ENCODE data around the gene TMA7.

DNA sequence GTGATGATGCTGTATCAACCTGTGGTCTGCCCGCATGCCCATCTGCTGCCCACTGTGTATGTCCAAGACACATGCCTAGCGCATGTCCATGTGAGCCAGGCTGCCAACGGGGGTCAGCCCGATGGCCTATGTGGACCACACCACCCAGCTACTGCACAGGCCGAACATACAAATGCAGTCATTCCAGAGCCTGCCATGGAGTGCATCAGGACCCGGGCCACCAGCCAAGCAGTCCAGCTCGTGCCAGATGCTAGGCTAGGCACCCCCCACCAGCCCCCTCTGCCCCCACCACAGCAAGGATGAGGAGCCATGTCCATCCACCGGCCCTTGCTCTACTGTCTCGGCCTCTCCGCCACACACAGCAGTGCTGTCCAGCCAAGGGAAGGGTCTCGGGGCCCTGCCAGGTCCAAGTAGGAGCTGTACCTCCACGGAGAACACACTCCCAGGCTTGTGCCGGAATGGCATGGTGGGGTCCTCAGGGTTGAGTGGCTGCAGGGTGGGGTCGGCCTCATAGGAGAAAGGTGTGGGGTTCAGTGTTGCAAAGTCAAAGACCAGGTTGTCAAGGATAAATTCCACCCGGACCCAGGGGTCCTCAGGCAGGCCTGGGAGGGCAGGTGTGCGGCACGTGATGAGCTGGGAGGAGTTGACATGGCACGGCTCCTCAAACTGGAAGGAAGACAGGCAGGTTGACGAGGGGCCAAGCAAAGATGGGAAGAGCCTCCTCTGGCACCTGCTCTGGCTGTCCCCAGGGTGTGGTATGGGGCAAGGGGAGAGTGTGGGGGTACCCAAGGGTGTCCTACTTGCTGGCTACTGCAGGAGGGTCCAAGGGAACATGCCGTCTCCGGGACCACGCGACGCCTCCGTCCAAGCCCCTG lies 25.4 kb upstream of the TMA7 start:
- TF ChIP-seq, protein P1, sequence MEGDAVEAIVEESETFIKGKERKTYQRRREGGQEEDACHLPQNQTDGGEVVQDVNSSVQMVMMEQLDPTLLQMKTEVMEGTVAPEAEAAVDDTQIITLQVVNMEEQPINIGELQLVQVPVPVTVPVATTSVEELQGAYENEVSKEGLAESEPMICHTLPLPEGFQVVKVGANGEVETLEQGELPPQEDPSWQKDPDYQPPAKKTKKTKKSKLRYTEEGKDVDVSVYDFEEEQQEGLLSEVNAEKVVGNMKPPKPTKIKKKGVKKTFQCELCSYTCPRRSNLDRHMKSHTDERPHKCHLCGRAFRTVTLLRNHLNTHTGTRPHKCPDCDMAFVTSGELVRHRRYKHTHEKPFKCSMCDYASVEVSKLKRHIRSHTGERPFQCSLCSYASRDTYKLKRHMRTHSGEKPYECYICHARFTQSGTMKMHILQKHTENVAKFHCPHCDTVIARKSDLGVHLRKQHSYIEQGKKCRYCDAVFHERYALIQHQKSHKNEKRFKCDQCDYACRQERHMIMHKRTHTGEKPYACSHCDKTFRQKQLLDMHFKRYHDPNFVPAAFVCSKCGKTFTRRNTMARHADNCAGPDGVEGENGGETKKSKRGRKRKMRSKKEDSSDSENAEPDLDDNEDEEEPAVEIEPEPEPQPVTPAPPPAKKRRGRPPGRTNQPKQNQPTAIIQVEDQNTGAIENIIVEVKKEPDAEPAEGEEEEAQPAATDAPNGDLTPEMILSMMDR (conservative IDR thresholded peaks at IDR 0.05) = no peak
- no peak for TF ChIP-seq ZFX (IDR thresholded peaks at IDR 0.05)

Data from C4-2B (cell line).